SKM-1 (cell line): ENCODE data around the gene PARD3.

Experiments used
- DNase-seq: peaks from one replicate; lab custom pipeline; 2025; ENCODE audit not compliant: unreplicated experiment; lab: John Stamatoyannopoulos, UW

PARD3 gene

DNA sequence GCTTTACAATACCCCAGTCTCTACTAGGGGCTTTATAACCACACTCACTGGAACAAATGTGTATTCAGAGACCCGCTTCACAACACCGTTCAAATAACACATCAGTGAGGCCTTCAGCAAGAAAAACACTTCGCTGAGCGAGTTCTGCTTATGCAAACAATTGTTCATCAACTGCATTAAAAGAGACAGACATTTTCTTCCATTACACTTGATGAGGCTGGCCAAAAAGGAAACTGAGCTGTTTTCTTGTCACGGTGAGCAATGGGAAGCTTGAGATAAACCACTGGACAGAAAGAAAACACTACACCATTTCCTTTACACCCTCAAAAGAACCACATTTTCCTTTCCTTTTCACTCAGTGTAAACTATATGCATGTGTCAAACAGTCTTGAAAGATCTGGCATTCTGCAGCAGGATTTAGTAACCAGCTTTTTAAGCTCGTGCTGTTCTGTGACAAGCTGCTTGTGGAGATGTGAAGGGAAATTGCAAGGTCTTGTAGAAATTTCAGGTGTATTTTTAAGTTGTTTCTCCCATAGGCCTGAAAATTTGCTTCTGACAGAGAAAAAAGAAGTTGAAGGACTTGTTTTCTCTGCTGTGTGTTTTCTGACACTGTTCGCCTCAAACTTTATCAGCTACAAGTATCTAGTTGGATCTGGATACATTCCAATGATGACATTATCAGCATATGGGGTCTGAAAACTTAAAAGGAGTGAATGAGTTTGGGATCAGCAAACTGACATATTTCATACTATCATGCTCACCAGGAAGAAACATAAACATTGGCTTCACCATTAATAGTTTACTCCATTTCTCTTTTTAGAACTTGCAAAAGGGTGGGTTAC is 693.1 kb downstream of the PARD3 start:
- DNase-seq = no peak

GRCh38 chr10:34121125-34121753 is 693.9 kb downstream of the PARD3 start:
- DNase-seq = no peak

DNA sequence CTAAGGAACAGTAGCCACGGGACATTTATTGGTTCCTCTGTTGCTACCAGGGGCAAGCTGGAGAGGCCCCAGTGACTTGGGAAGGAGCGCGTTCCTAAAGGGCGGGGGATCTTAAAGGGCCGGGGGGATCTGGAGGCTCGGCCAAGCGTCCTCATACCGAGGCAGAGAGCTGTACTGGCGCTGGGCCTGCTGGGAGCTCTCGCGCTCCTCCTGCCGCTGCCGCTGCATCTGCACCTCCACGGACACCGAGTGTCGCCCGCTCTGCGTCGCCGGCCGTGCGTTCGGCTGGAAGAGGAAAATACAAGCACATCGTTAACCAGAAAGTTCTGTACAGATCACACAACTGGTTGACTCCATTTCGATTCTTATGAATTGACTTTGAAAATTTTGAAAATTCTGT is 695.6 kb downstream of the PARD3 start:
- DNase-seq = no peak

DNA sequence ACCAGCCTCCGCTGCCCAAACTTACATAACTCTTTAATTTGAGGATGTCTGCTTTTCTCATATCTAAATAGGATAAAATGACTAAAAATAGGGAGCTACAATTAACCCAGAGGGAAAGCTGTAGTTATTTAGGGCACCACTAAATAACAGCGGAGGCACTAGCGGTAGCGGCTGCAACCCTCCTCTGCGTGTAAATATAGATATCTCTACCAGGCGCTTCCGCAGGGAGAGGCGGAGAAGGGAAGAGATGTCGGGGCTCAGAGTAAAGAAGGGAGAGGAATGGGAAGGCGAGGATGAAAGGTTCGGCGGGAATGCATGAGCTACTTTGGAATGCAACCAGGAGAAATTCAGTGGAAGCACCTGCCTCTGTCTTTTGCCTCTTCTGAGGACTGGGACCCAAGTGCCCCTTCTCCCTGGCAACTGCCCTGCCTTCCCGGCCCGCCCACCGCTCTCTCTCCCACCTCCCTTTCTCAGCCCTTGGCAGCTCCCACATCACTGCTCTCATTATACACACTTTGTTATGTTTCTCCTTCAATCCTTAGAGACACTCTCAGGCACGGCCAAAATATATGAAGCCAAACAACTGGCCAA is 698.3 kb downstream of the PARD3 start:
- DNase-seq = no peak

GRCh38 chr10:34116220-34116641 is 698.9 kb downstream of the PARD3 start:
- DNase-seq = no peak

- no peak for DNase-seq
These were observed 700.2 kb downstream of the PARD3 start for GRCh38 chr10:34114914-34115313.

DNA sequence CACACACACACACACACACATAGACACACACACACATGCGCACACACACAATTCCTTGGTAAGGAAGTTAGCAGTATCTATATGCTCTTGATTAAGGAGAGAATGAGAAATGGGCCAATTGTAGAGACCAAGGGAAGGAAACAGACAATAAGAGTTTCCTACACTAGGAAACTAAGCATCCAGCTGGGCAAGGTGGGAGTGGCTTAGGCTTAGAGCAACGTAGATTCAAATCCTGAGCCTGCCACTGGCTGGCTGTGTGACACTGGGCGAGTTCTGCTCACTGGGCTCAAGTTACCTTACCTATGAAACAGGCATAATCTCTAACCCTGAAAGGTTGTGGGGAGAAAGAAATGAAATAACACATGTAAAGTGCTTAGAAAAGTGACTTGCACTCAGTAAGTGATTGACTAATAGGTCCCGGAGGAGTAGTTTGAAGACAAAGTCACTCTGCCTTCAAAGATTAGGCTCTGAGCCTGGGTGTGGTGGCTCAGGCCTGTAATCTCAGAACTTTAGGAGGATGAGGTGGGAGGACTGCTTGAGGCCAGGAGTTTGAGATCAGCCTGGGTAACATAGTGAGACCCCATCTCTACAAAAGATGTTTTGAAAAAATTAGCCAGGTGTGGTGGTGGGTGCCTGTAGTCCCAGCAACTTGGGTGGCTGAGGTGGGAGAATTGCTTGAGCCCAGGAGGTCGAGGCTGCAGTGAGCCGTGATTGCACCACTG is 701.4 kb downstream of the PARD3 start:
- DNase-seq = no peak

- DNase-seq = no peak
These were observed 702.8 kb downstream of the PARD3 start for GRCh38 chr10:34112171-34112782.

- DNase-seq = no peak
These were observed 703.9 kb downstream of the PARD3 start for GRCh38 chr10:34111179-34111578.

DNA sequence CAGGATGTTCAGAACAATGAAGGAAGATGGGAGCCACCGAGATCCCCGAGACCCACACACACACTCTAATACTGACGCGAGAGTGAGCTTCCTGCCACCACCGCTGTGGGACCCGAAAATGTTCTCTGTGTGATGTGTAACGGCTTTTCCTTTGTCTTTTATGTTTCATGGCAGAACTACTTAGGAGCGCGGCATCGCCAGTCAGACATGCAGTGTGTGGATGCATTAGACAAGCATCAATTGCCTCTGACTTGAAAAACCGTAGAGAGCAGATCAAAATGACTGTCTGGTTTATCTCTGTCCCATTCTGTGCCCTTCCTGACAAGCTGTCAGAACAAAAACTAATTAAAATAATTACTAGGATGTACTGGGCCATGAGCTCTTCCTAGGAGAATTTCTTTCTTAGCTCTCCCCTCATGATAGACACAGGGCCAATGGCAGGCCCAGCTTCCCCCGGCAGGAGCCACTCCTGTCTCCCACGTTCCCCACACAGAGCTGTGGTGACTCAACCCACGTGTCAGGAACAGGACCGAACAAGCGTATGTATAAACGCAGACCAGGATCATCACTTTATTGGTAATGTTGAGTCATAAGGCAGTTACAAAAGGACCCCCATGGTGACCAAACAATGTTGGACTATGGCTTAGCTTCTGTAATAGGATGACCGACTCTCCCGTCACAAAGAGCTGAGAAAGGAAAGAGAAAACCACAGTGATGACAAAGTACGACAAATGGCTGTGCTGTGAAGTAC is 705.0 kb downstream of the PARD3 start:
- no peak for DNase-seq

- no peak for DNase-seq
These were observed 705.6 kb downstream of the PARD3 start for GRCh38 chr10:34109495-34109894.

DNA sequence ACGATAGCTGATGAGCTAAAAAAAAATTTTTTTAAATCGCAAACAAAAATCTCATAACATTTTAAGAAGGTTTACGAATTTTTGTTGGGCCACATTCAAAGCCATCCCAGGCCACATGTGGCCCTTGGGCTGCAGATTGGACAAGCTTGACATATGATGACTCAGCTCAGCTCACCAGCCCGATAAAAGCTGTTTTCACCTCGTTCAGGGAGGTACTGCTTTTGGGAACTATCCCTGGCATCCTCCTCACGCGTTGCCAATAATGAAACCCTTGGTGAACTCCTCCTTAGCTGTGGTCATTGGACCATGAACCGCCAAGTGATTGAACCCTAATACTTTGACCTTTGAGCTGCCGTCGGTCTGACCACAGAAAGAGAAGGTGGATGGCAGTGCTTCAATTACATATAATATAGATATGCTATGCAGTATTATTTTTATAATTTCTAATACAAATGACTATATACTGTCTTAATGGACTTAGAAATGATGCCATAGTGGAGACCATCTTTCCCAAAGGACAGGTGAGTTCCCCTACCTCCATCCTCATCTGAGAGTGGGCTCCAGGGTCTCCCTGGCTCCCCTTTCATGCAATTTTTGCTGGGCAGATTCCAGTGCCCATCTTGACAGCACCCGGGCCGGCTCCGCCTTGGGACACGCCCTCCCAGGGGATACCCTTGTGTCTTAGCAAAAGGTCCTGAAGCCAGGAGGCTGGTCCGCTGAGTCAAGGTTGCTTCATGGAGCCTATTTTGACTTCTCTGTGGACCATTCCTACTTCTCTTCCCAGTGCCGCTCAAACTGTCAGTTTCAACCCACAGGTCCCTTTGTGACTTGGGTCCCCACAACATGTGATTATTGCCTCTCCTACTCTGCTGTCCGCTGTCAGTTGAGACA is 707.2 kb downstream of the PARD3 start:
- no peak for DNase-seq

GRCh38 chr10:34106356-34106885 is 708.7 kb downstream of the PARD3 start:
- DNase-seq = no peak

GRCh38 chr10:34104829-34105572 is 710.1 kb downstream of the PARD3 start:
- DNase-seq = no peak

DNA sequence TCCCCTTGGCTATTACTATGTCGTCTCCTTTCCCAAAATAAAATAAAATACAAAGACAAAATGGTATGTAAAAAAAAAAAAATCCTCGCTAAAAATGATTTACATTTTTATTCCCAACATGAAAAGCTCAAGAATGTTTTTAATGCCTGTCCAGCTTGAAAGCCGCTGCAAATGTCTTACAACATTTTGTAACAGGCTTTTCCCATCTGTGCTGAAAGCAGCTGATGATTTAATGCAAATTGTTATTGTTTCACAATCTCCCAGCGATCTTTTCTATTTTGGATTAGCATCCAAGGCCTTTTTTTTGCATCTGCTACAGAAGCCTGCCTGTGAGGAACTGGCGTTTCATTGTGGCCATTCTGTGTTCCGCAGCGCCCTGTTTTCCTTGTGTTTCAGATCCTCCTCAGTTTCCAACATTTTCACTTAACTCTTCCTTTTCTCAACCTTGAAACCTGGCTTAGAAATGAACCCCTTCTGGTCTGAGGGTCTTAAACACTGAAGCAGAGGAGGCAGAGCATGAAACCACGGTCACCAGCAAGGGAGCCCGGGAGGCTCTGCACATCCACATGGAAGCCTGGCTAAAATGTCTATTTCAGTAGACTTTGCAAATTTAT is 712.1 kb downstream of the PARD3 start:
- DNase-seq = no peak

DNA sequence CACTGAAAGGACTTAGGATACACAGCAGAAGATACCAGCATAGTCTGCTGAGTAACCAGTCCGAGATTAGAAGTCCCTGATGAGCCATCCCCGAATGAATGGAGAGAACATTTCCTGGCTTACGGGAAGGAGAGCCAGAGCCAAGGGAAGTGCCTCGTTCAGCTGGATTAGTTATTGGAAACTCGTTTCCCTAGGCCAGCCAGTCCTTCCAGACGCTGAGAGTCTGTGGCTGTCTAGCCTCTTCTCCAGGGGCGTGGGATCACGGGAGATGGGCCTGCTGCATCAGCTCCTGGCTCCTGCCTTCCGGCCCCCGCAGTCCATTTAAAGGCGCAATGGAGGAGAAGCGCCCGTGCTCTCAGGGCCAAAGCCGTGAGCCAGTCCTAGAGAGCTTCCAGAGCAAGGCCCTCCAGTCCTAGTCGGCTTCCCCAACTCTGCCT is 712.8 kb downstream of the PARD3 start:
- no peak for DNase-seq

GRCh38 chr10:34101001-34101400 is 714.1 kb downstream of the PARD3 start:
- DNase-seq = no peak
